GM19372 (cell line): Measurements from ENCODE around the gene ZNRF3.
"Not testable (repeated sequence)": the region's sequence is repeated elsewhere in the genome, so short reads cannot be mapped to it uniquely, and the experiment has no call there.

ENCODE experiments used
- ATAC-seq: cut with Tn5 transposase; IDR thresholded peaks from one replicate; pipeline ENCODE4 v1.9.1; 2021; ENCODE audit warnings: mild to moderate bottlenecking, low read depth, moderate library complexity; ENCODE audit not compliant: unreplicated experiment

ZNRF3 gene

DNA sequence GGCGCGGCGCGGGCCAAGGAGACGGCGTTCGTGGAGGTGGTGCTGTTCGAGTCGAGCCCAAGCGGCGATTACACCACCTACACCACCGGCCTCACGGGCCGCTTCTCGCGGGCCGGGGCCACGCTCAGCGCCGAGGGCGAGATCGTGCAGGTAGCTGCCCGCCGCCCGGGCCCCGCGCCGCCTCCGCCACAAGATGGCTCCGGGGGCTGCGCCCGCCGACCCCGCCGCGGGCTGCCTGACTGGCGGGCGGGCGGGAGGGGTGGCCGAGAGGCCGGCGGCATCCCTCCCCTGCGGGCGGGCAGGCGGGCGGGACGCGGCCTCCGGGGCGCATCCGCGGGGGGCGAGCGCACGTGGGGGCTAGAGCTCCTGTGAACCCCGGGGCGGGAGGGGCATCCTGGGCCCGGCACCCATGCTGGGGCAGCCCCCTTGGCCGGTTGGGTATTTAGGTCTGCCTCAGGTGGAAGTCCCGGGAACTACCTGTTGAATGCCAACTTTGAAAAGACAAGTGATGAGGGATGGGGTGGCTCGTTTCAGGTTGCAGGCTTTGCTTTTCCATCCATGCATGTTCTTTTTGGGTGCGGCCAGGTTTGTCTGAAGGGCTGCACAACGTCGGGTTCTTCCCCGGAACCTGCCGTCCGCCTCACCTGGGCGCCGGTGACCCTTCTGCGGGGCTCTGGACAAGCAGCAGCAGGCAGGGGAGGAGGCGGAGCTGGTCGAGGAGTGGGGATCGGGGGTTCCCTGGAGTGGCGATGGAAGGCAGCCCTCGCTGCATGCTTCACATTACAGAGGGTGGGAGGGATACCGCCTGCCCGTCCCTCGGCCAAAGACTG lies 760 bp downstream of the ZNRF3 start:
- no peak for ATAC-seq

DNA sequence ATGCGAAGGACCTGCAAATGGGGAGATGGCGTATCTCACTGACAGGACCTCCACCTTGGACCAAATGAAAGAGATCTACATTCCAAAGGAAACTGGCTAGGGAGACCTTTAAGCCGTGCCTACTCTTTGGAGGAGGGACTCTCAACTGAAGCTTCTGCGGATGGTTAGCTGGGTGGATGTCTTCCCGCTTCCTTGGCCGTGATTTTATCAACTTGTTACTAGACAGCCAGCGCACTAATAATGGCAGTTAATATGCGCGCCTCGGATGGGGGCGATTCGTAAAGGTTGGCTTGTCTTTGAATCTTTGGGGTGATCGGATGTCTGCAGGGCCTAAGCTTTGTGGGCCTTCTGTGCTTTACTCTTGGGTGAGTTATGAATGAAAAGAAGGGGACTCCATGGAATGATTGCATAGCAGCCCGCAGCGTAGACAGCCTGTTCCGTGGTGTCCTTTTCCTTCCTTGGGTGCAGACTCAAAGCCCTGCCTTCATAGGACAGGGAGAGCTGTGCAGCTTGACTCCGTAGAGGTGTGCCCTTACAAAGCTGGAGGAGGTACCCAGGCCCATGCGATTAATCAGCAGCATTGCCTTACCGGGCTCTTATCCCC lies 1.5 kb downstream of the ZNRF3 start:
- ATAC-seq, result no peak

DNA sequence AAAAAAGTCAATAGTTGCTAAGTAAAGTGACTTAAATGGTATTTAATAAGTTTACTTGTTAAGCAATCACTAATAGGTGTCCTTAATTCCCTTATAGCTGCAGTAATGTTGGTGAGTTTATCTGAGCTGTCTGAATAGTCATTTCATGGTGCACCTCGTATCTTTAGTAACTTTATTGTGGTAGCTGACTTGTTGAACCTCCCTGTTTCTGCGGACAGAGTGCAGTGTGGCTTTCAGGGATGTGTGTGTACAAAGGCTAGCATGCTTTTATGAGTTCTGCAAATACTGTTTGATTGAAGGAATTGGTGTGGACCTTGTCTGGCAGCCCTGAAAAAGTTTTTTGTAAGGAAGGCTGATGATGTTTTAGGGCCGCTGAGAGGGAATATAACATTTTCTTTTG lies 2.6 kb downstream of the ZNRF3 start:
- ATAC-seq, result no peak

DNA sequence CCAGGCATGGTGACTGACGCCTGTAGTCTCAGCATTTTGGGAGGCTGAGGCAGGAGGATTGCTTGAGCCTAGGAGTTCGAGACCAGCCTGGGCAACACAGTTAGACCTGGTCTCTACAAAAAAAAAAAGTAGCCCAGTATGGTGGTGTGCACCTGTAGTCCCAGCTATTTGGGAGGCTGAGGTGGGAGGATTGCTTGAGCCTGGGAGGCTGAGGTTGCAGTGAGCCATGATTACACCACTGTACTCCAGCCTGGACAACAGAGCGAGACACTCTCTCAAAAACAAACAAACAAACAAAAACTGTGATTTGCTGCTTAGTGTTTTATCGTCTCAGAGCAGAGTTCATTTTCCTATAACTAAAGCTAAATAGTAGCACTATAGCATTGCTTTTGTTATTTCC lies 3.3 kb downstream of the ZNRF3 start:
- not testable (repeated sequence) for ATAC-seq

DNA sequence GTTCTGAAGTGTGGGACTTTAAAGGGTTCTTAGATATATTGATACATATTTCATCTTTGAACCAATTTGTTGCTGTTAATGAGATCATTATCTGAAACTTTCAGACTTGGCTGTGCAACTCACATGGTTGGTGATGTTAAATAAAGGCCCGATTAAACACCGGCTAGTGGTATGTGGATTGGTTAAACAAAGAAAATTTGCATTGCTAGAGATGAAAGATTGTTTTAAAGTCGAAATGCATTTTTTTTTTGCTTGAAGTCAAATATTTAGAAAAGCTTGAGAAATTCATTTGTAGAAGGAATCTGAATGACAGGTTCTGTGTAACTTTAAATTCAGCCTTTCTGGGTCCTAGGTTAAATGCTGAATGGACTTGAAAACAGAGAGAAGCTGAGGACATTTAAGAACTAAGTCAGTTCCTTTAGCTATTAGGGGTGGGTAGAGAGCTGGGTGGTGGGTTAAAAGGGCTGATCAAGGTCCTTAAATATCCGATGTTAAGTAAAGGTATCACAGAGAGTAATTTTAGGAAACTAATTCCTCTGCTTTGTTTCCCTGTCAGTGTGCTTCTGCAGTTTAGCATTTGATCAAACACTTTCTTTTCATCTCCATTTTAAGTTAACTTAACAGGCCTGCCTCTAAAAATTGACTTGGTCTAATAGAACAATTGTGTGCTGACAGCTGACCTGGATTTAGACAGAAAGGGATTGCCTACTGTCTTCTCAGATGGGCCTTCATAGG lies 4.5 kb downstream of the ZNRF3 start:
- no peak for ATAC-seq

DNA sequence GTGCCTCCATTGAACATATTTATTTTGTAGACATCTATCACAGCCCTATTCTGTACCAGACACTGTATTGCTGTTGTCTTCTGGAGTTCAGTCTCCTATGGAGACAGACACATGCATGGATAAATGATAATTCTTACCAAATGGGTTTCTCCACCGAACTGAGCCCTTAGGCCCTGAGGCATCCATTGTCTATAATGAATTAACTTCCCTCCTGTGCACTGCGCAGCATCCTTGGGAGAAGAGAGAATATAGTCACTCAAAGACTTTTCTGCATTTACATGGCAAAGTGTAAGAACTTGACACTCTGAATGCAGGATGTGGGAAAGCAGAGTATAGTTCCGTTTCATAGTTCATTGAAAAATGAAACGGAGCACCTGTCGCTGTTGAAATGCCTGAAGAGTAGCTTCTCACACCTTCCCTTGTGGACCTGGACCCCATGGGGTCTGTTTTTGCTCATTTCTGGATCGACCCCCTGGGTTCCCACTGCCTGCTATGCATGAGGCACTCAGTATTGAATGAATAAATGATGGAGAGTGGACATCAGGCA lies 6.2 kb downstream of the ZNRF3 start:
- no peak for ATAC-seq

DNA sequence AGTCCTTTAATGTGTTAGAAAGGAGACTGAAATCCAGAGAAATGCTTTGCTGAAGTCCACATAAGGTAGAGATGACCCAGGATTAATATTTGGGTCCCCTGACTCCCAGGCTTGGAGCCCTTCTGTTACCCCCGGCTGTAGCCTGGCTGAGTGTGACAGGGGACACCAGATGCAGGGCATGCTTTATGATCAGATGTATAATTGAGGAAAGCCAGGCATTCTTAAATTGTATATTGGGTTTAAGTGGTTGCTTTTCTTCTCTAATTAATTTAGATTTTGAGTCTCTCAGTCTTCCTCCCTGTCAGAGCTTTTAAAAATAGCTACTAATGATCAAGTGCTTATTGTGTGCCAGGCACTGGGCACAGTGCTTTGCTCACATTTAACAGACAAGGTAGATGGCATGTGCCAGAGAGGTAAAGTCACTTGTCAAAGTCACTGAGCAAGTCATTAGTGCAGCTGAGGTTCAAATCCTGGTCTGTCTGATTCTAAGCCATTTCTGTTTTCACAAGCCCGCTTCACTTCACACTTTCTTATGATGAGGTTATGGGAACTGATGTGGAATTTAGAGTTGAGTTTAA lies 7.9 kb downstream of the ZNRF3 start:
- no peak for ATAC-seq

DNA sequence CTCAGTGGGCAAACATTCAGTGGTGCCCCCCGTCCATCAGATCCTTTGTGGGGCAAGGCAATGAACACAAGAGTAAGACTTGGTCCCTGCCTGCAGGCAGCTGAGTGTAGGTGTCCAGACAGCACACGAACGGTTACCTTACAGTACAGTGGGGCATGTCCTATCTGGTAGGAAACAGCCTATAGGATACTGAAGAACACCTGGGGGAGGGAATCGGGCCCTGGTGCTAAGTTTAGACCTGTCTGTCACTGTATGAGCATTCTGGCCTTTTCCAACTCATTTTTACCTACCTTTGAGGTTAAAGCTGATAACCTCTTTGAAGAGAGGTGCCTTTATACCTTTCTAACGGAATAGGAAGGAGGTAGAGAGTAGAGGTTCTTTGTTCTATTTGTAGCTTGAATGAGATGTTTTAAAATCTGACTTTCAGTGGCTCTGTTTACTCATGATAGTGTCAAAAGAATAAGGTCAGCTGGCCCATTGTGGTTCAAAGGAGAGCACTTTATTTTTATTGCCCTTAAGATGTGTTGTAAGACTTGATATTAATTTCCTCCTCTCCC lies 8.9 kb downstream of the ZNRF3 start:
- no peak for ATAC-seq

DNA sequence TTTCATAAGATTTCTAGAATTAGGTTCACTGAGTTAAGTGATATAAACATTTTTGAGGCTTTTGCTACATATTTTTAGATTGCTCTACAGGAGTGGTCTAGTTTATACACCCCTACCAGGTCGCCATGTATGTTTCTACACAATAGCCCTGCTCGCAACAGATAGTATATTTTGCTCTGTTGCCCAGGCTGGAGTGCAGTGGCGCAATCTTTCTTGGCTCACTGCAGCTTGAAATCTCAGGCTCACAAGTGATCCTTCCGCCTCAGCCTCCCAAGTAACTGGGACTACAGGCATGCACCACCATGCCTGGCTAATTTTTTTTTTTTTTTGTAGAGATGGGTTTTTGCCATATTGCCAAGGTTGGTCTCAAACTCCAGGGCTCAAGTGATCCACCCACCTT lies 10.4 kb downstream of the ZNRF3 start:
- no peak for ATAC-seq

DNA sequence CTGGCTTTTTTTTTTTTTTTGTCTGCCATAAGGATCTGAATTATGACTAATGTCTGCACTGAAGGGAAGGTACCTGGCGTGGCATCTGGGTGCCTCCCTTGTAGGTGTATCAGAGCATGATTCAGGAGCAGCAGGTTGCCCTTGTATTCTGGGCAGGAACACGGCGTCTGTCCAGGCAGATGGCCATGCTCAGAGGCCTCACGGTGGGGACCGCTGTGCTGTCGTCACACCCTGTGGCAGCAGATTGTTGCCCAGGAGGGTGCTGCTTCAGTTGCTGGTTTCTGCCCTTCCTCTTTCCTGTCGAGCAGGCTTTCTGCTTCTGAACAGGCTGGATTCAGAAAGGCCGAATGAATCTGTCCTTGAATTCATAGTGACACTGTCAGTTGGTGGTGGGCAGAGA lies 11.0 kb downstream of the ZNRF3 start:
- no peak for ATAC-seq

DNA sequence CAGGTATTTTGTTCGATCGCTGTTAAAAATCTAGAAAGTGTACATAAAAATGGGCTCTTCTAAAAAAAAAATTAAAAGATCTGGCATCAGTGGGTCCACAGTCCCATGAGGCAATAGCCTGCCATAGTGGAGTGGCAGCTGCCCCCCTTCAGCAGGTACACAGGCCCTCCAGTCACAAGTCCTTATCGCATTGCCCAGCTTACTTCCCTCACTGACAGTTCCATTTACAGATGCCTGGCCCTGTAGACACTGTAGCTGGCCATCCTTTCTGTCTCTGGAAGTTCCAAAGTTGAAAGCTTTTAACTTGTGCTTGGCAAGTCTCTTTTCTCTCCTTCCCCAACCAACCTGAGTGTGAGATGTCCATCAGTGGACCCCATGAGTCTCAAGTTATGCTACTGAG lies 11.4 kb downstream of the ZNRF3 start:
- no peak for ATAC-seq

DNA sequence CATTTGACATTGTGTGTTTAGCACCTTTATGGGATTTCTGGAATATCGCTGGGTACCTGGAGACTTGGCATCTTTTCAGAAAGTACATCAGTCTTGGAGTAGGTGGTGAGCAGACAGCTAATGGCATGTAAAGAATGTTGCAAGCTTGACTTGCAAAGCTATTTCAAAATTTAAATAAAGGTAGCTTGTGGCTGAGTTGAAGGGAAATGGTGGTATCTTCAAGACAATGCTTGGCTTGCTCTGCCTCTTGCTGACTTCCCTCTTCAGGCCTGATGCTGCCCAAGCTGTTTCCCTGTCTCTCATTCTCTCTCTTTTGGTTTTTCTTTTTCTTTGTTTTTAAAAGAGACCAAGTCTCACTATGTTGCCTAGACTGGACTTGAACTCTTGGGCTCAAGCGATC lies 13.2 kb downstream of the ZNRF3 start:
- ATAC-seq, result no peak

DNA sequence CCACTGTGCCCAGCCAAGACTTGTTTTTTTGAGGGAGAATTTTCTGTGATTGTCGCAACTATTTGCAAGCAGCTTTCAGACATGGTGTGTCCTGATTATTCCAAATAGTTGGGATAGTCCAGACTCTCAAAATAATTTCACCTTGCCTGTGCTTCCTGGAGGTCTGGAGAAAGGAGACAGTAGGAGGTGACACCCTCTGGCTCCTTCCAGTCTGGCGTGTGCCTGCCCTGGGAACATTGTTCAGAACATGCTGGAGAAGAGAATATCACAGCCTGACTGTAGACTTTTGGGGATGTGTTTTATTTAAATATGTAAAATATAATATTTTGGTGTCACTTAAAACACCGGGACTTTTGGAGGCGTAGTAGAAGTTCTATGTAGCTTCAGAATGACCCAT lies 14.9 kb downstream of the ZNRF3 start:
- ATAC-seq, result no peak

DNA sequence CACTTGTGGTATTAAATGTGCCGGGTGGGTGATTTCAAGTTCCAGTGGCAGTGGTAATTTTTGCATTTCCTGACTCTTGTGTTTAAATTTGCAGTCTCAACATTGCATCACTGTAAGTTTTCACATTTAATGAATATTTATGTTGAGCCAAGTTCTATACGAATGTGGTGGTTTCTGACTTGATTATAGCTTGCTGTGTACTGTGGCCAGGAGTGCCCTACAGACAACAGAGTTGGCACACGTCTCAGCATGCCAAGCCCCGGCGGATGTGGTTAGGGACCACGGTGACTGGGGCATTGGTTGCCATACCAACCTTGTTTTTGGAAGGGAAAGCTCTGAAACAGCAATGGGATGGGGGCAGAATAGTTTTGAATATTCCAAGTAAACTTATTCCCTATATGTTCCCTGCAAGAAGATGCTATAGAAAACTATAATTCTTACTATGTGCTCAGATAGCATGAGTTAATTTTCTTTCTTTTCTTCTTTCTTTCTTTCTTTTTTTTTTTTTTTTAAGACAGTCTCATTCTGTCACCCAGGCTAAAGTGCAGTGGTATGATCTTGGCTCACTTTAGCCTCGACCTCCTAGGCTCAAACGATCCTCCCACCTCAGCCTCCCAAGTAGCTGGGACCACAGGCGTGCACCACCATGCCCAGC lies 16.0 kb downstream of the ZNRF3 start:
- no peak for ATAC-seq

DNA sequence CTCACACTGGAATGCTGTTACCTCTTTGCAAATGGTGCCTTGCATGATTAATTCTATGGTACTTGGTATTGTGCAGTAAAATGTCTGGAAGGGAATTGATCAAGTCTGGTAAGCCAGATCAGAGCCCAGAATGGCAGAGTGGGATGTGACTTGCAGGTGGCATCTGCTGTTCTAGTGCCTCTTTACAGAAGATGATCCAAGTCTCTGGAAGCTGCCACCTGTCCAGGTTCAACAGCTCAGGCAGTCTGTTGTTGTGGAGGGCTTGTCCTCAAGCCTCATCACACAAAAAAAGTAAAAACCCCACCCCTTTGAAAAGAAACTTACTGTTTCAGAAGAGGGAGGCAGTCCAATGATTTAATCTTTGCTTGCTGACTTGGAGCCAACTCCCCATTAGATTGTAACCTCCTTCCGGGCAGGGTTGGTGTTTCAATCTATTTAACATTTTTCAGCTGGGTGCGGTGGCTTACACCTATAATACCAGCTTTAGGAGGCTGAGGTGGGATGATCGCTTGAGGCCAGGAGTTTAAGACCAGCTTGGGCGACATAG lies 17.1 kb downstream of the ZNRF3 start:
- no peak for ATAC-seq

DNA sequence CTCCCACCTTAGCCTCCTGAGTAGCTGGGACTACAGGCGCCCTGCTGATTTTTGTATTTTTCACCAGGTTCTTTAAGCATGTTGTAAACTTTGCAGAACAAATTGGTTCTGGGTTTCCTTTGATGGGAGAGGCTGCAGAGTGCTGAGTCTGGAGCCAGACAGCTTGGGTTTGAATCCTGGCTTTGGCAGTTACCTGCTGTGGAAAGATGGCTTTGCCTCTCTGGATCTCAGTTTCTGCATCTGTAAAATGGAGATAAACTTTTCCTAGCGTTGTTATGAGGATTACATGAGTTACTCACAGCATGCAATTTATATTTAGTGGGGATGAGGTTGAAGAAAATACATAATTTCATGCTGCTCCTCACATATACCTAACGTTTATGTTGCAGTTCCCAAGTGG lies 19.1 kb downstream of the ZNRF3 start:
- no peak for ATAC-seq

DNA sequence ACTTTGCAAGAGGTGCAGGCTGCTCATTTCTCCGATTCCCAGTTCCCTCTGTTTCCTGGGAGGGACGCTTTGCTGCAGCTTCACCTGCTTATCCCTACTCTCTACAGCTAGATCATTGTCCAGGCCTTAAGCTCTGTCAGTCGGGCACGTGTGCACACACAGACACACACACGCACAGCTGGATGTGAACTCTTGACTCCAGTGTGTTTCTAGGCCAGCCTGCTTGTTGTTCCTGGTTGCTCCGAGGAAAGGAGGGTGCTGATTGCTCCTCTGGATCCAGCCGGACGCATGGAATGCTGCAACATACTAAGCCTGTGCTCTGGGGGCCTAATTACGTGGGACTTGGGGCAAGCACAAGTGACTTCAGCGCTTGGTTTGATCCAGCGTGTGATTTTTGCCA lies 19.7 kb downstream of the ZNRF3 start:
- ATAC-seq, result no peak

DNA sequence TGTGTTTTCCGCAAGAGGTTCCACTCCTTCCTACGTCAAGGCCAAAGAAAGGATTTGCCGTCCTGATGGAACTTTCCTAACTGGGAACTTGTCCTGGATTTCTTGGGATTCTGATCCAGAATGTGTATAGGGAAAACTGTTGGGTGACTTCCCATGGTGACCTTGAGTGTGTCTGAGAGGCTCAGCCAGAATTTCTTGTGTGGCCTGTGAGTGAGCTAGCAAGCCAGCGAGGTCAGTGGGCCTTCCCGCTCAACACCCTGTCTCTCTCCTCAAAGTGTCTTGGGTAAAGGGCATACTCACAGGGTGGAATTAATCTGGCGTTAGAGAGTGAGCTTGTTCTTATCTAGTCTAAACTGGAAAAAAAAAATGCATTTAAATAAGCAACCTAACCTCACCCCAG lies 20.4 kb downstream of the ZNRF3 start:
- no peak for ATAC-seq

DNA sequence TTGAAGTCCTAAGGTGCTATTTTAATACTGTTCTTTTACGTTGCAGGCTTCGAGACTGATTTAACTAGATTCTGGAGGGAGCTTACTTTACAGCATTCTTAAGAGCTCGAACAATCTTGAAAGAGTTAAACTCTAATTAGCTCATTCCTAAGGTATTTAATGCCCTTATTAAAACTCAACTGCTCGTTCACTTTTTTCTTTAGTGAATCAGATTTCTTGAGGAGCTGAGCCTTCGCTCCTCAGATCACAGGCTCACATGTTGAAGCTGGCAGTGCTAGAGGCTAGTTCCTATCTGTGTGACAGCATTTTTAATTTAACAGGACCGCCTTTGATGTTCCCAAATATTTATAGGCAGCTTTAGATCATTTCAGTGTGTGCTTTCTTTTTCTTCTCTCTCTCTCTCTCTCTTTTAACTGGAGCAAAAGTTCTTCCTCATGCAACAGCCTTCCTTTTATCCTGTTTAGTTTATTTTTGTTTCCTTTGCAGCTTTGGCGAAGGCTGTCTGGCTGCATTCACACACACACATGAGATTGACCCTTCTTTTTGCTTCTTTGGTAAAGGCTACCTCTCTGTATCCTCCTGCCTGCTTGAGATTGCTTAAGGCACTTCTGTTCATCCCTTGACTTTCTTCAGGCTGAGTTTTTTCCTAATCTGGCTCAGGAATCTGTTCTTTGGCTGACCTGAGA lies 21.0 kb downstream of the ZNRF3 start:
- ATAC-seq, result no peak
